DMS114 treated with DMSO at 0.1 percent for 48 hours (cell line): ENCODE results near the gene SLC25A13.
"Not testable (repeated sequence)": the region's sequence is repeated elsewhere in the genome, so short reads cannot be mapped to it uniquely, and the experiment has no call there.

ENCODE experiments used
- DNase-seq: peaks from one replicate; lab custom pipeline; 2025; ENCODE audit not compliant: unreplicated experiment; lab: John Stamatoyannopoulos, UW

Gene SLC25A13

DNA sequence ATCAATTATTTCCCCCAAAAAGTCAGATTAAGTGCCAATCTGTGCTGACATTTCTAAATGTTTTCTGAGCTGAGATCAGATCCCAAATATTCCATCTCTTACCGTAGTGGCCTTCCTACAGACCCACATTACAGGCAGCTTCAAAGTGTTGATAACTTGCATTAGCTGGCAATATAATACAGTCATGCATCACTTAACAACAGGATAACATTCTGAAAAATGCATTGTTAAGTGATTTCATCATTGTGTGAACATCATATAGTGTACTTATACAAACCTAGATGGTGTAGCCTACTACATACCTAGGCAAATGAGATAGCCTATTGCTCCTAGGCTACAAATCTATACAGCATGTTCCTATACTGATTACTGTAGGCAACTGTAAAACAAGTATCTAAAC is 22.4 kb downstream of the SLC25A13 start:
- DNase-seq, result no peak

DNA sequence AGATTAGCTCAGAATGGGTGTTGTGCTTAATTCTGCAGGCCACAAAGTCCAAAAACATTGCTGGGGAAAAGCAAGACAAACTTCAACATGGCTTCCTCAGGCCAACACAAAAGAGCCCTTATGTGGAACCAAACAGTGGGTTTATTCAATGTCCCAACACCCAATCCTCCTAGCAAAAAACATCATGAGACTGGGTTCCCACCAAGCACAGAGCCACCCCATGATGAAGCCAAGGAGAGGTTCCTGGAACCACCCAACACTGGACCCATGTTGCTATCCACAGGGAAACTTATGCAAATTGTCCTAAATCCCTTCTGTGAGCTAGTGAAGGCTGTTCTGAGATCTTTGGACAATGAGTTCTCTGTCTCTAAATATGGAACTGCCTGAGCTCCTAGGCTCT is 24.0 kb downstream of the SLC25A13 start:
- DNase-seq, result no peak

DNA sequence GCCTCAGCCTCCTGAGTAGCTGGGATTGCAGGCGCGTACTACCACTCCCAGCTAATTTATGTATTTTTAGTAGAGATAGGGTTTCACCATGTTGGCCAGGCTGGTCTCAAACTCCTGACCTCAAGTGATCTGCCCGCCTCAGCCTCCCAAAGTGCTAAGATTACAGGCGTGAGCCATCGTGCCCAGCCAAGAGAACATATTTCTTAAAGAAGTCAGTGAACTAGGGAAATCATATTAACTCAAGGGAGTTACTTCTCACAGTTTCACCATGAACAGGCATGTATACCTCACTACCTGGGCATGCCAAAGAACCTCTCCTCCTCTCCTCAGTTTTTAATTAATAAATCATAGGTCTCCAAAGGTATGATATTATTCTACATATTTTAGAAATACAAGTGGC is 24.5 kb downstream of the SLC25A13 start:
- DNase-seq, result not testable (repeated sequence)

GRCh38 chr7:96293911-96294310 is 28.0 kb downstream of the SLC25A13 start:
- not testable (repeated sequence) for DNase-seq

DNA sequence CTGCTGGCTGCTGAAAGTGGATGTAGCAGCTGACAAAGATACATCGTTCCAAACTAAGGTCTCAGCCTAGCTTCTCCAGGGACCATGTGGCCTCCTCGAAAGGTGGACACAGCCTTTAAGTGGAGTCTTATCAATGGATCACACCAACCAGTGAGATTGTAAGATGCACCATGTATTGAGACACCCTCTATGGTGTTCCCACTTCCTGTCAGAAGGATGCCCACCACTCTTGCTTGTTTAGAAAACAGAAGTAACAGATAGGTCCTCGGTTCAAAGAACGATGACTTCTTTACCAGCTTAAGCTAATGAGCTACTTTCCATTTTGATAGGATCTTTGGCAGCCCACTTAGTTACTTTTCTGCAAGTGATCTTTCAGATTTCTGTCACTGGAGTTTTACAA is 34.3 kb downstream of the SLC25A13 start:
- DNase-seq, result no peak

- no peak for DNase-seq
Observed at GRCh38 chr7:96287132-96287531, 34.8 kb downstream of the SLC25A13 start.

DNA sequence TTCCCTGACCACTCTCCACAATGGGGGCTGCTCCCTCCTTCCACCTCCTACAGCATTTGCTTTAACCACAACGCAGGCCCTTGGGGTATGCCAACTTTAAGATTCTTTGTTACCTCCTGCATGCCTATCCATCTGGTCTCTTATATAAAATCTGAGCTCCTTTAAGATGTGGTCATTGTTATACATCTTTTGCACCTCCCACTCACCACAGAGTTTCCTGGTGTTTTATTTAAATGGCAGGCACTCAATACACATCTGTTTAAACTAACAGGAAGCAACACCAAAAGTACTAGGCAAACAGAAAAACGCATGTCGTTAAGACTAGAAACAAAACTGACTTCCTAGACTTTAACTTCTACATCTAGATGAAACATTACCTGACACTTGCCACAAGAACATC is 36.3 kb downstream of the SLC25A13 start:
- no peak for DNase-seq

GRCh38 chr7:96284835-96285234 is 37.1 kb downstream of the SLC25A13 start:
- DNase-seq, result no peak

- DNase-seq, result no peak
Observed at GRCh38 chr7:96284240-96284639, 37.7 kb downstream of the SLC25A13 start.

GRCh38 chr7:96282835-96283234 is 39.1 kb downstream of the SLC25A13 start:
- no peak for DNase-seq

- no peak for DNase-seq
Observed at GRCh38 chr7:96277921-96278320, 44.0 kb downstream of the SLC25A13 start.

DNA sequence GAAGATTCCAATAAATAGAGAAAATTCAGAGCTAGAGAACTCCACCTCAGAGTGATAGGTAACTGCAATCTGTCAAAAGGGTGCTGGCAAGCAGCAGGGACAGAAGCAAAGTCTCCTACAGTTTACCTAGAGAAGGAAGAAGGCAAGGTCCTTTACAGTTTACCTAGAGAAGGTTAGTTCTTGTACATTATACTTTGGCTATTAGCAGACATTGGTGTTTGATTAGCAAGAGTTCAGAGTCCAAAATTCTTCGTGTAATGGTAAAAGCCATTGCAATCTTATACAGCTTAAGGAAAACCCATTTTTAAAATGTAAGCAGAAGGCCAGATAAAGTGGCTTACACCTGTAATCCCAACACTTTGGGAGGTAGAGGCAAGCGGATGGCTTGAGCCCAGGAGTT is 45.9 kb downstream of the SLC25A13 start:
- DNase-seq, result no peak

- no peak for DNase-seq
Observed at GRCh38 chr7:96273716-96274115, 48.2 kb downstream of the SLC25A13 start.

DNA sequence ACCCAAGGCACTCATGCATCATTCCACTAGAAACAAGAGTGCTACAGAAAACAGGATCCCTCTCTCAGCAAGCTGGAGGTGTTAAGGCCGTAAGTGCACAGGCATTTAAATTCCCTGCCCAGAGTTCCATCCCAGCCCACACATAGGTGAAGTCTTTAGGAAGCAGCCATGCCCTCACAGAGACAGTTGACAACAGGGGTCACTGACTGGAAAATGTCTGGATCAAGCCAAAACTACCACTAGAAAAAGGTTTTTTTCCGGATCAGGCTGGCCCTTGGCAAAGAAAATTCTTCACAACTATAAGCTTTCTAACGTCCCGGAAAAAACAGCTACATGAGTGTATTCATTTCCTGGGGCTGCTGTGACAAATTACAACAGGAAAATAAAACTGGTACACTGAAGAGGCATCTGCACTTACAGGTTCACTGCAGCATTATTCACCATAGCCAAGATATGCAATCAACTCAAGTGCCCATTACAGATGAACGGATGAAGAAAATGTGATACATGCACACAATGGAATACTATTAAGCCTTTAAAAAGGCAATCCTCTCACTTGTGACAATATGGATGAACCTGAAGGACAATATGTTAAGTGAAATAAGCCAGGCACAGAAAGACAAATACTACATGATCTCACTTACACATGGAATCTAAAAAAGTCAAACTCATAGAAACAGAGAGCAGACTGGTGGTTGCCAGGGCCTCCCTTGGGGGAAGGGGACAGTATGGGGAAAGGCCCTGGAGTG is 52.5 kb downstream of the SLC25A13 start:
- DNase-seq, result no peak

DNA sequence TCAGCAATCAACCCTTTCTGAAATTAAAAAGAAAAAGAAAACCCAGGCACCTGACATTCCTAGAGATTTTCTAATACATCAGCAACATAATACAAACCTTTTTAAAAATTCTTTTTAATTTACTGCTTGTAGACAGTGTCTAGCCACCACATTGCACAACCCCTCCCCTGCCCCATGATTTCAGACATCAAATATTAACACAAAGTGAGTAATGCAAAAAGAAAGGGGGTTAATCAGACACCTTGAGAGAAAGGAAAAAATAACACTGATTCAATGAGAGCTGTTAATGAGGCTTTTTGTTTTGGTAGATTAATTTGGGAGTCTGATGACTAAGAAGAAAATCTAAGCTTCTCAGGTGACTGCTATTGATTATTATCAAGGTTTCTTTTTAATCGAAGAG is 55.3 kb downstream of the SLC25A13 start:
- DNase-seq, result no peak

DNA sequence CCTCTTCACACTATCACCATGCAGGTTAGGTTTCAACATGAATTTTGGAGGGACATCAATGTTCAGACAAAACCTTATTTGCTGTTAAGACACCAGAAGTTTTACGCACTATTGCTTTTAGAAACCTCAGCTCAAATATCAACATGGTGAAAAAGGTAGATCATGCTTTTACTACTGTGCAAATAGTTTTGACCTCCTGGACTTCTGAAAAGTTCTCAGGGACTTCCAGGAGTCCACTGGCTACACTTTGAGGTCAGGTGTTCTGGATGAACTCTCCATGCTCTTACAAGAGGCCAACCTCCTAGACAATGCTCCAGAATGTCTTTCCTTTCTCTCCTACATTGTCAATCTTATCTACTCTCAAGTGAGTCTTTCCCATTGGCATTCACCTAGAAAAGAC is 55.9 kb downstream of the SLC25A13 start:
- DNase-seq, result no peak

DNA sequence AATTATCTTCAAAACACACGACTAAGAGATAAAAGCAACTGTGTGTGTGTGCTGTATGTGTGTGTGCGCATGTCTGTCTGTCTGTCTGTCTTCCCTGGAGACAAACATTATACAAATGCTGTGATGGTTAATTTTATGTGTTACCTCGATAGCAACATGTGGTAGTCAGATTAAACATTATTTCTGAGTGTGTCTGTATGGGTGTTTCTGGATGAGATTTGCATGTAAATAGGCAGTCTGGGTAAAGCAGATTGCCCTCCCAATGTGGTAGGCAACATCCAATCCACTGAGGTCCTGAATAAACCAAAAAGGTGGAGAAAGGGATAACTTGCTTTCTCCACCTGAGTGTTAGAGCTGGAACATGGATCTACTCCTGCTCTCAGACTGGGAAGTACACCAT is 67.9 kb downstream of the SLC25A13 start:
- no peak for DNase-seq

GRCh38 chr7:96253441-96253840 is 68.5 kb downstream of the SLC25A13 start:
- DNase-seq, result no peak

- no peak for DNase-seq
Observed at GRCh38 chr7:96250776-96251361, 71.0 kb downstream of the SLC25A13 start.

GRCh38 chr7:96248405-96248804 is 73.5 kb downstream of the SLC25A13 start:
- no peak for DNase-seq

- DNase-seq, result no peak
Observed at GRCh38 chr7:96246919-96247318, 75.0 kb downstream of the SLC25A13 start.

DNA sequence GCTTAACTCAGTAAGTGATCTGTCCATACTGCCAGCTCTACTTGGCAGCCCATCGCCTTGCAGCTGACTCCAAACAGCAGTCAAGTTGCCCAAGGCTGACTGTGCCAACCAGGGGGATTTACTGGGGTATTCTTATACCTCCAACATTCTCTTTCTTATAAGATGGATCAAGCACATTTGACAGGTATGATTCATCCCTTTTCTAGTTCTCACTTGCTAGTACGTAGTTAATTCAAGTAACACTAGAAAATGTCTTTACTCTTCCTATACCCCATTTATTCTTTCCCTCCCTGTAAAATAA is 77.0 kb downstream of the SLC25A13 start:
- DNase-seq, result no peak
